Suprapubic skin (tissue), 3 donors: ENCODE results near the gene TMSB10.

Experiments used
- CTCF ChIP-seq, 2 donors: fragments of 200-600 bp in 1 of 2; fragments of 450-650 bp in 1 of 2; sonication (generic) in 1 of 2; IDR thresholded peaks; one replicate each; pipeline ENCODE4 v1.5.1; 2016 to 2019; ENCODE audit warnings: antibody characterized with exemption in 2 of 2, mild to moderate bottlenecking in 1 of 2, moderate library complexity in 1 of 2
- POLR2A ChIP-seq, 2 donors: fragments of 450-650 bp; IDR thresholded peaks; one replicate each; pipeline ENCODE4 v1.6.1; 2017; ENCODE audit warnings: antibody characterized with exemption in 2 of 2, mild to moderate bottlenecking in 2 of 2, moderate library complexity in 2 of 2

GRCh38 chr2:84902526-84902925 lies 2.9 kb upstream of the TMSB10 start:
- TF ChIP-seq CTCF (IDR thresholded peaks at IDR 0.05) (no peak), POLR2A (IDR thresholded peaks at IDR 0.05) (no peak)
